ENCODE data around the gene ZNF526. TPM values are rescaled to one million over a fixed set of nuclear protein-coding genes. Genes with fewer than 3 reads are reported as not detected.
A peak's percentile ranks its signal among the peaks of the same experiment; 100 is the strongest.

ZNF526 gene
- total RNA-seq, 1 donor from 2014 or later, result 5.9 TPM

- TF ChIP-seq, protein P1, sequence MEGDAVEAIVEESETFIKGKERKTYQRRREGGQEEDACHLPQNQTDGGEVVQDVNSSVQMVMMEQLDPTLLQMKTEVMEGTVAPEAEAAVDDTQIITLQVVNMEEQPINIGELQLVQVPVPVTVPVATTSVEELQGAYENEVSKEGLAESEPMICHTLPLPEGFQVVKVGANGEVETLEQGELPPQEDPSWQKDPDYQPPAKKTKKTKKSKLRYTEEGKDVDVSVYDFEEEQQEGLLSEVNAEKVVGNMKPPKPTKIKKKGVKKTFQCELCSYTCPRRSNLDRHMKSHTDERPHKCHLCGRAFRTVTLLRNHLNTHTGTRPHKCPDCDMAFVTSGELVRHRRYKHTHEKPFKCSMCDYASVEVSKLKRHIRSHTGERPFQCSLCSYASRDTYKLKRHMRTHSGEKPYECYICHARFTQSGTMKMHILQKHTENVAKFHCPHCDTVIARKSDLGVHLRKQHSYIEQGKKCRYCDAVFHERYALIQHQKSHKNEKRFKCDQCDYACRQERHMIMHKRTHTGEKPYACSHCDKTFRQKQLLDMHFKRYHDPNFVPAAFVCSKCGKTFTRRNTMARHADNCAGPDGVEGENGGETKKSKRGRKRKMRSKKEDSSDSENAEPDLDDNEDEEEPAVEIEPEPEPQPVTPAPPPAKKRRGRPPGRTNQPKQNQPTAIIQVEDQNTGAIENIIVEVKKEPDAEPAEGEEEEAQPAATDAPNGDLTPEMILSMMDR (IDR thresholded peaks at IDR 0.05; ENCODE audit: borderline replicate concordance), result no peak
- no peak overlapping the region for H3K27ac ChIP-seq (replicated peaks)
Measured at GRCh38 chr19:42197375-42197817, 22.7 kb upstream of the ZNF526 start.

GRCh38 chr19:42198676-42199439 is 21.3 kb upstream of the ZNF526 start:
- intact Hi-C loops (cut with micrococcal nuclease), result no loop called here
- Histone ChIP-seq H3K9me3 (replicated peaks) (peaks cover under 1% of the 10 kb centered on the region), H3K27me3 (ENCODE audit: low read depth) (no peaks in the 10 kb centered on the region), H3K4me3 (no peak overlapping the region), H3K27ac (replicated peaks) (peak overlapping the region; percentile 36), H3K36me3 (peaks cover 53% of the 10 kb centered on the region), H3K4me1 (peaks cover 27% of the 10 kb centered on the region)
- no peak for DNase-seq
- TF ChIP-seq, protein P1 (IDR thresholded peaks at IDR 0.05; ENCODE audit: borderline replicate concordance), result no peak

More at GRCh38 chr19:42197375-42197817, 22.7 kb upstream of the ZNF526 start:
- Histone ChIP-seq H3K36me3 (peaks cover 40% of the 10 kb centered on the region), H3K4me1 (peaks cover 27% of the 10 kb centered on the region), H3K9me3 (replicated peaks) (peaks cover 9% of the 10 kb centered on the region), H3K4me3 (no peak overlapping the region), H3K27me3 (ENCODE audit: low read depth) (peaks cover 7% of the 10 kb centered on the region)
- no peak for DNase-seq
- intact Hi-C loops (cut with micrococcal nuclease), result no loop called here

DNA sequence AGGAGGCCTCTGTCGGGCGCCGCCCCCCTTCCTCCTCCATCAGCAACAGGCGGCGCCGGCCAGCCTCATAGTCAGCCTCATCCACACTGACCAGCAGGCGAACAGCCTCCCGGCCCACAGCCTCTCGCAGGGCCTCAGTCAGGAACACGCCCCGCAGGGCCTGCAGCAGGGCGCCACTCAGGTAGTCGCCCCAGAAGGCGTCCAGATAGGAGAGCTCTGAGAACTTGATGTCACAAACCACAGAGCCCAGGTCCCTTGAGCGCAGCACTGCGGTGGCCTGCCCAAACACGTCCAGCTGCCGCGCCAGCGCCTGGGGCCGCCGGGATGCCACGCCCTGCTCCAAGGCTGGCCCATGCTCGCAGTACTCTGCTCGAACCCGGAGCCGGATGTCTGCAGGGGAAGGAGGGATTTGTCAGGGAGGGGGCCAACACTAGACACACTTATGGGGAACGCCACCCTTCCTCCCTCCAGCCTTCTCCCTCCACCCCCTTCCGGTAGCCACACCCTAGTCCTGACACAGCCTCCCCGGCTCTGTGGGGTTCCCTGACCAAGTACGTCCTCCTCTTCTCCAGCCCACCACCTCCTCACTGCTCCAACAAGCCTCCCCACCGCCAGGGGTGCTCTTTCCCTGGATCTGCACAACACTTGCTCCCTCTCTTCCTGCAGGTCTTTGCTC is 20.5 kb upstream of the ZNF526 start:
- no peaks in the 10 kb centered on the region for H3K27me3 ChIP-seq (ENCODE audit: low read depth)
- H3K27ac ChIP-seq (replicated peaks), result peak overlapping the region; percentile 36
- no peak overlapping the region for H3K4me3 ChIP-seq
- peaks cover 27% of the 10 kb centered on the region for H3K4me1 ChIP-seq
- TF ChIP-seq, protein P1 (IDR thresholded peaks at IDR 0.05; ENCODE audit: borderline replicate concordance), result no peak
- no peaks in the 10 kb centered on the region for H3K9me3 ChIP-seq (replicated peaks)
- peak; percentile 35 for DNase-seq
- intact Hi-C loops (cut with micrococcal nuclease), result no loop called here
- peaks cover 60% of the 10 kb centered on the region for H3K36me3 ChIP-seq

DNA sequence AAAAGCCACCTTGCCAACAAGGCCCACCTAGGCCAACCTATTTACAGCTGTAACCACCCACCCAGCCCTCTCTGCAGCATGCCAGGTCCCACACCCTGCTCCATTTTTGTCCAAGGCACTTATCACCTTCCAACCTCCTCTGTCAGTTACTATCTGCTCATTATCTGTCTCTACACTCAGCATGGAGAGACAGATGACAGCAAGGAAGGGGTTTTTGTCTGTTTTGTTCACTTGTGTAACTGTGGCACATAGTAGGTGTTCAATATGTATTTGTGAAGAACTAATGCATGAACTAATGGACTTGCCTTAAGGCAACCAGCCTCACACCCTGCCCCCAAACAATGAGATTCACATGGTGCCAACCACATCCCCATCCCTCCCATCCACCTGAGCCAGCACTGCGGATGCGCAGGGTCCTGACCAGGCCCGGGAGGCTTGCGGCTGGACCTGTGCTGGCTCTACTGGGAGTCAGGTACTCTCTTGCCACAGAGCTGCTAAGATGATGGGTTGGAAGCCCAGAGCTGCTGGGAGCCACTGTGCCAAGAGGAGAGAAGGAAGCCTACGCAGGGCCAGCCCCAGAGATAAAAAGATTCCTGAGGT is 19.9 kb upstream of the ZNF526 start:
- Histone ChIP-seq H3K36me3 (peaks cover 60% of the 10 kb centered on the region), H3K9me3 (replicated peaks) (no peaks in the 10 kb centered on the region), H3K4me1 (peaks cover 27% of the 10 kb centered on the region), H3K27ac (replicated peaks) (peak overlapping the region; percentile 55), H3K27me3 (ENCODE audit: low read depth) (no peaks in the 10 kb centered on the region), H3K4me3 (no peak overlapping the region)
- DNase-seq, result no peak
- TF ChIP-seq, protein P1 (IDR thresholded peaks at IDR 0.05; ENCODE audit: borderline replicate concordance), result no peak
- intact Hi-C loops (cut with micrococcal nuclease), result no loop called here

DNA sequence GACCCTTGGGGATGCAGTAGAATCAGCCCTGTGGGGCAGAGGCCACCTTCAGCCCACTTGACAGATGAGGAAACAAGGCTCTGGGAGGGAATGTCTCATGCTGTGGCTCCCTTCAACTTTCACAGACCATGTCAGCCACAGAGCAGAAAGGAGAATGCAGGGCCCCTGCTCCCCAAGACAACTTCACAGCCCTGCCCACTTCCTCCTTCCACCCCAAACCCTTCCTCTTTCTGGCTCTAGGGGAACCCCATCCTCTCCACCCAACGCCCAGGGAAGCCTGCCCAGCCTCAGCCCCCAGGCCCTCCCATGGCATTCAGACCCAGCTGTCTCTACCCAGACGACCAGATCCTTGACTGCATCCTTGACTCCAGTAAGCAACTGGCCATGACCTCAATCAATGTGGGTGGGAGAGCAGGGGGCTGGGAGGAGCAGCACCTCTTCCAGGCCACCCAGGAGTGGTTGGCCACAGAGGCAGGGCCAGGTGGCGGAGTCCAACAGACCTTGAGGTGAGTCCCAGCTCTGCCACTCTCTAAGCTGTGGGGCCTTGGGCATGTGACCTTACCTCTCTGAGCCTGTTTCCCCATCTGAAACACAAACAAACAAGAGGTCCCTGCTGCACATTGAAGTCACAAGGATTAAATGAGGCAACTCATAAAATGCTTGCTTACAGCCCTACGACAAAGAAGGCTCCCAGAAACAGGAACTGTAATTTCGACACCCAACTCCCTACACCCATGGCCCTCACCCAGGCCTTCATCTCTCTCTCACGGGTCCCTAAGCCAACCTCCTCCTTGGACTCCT is 18.4 kb upstream of the ZNF526 start:
- H3K9me3 ChIP-seq (replicated peaks), result no peaks in the 10 kb centered on the region
- H3K4me3 ChIP-seq, result no peak overlapping the region
- H3K4me1 ChIP-seq, result peaks cover 27% of the 10 kb centered on the region
- TF ChIP-seq, protein P1 (IDR thresholded peaks at IDR 0.05; ENCODE audit: borderline replicate concordance), result no peak
- H3K27me3 ChIP-seq (ENCODE audit: low read depth), result no peaks in the 10 kb centered on the region
- intact Hi-C loops (cut with micrococcal nuclease), result no loop called here
- peaks cover 72% of the 10 kb centered on the region for H3K36me3 ChIP-seq
- DNase-seq, result peak; percentile 32
- H3K27ac ChIP-seq (replicated peaks), result peak overlapping the region; percentile 55
